GM19099 (cell line): ENCODE results near the gene SFMBT2.

Source experiments
- POLR2A ChIP-seq: IDR thresholded peaks from 3 replicates; pipeline ENCODE4 v1.6.1; 2011; ENCODE audit warnings: low read depth; ENCODE audit not compliant: insufficient read length; ENCODE audit errors: extremely low read depth

SFMBT2 gene

DNA sequence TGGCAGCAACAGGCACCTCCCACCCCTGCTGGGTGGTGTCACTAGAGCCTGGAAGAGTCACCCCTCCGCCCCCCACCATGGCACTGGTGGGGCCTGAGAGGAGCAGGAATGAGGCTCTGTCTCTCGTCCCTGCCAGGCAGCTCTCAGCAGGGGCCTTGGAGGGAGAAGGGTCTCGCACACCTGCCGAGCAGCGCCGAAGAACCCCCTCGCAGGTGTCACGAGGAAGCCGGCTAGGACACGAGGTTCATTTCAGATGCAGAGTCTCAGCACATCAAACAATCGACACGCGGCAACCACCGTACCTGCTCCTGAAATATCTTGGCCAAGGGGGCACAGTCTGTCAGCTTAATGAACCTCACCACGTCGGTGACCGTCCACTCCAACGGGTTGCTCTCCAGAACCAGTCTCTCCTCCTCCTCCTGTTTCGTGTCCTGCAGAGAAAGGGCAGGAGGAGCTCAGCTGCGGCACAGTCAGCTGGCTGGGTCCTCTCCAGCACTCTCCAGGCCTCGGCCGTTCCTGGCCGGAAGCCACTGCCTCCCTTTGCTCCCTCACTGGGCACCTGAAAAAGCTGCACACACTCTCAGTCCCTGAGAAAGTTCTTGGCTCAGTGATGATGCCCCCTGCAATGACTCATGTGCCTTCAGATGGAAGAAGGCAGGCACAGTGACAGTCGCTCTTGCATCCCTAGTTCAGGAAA is 240.1 kb downstream of the SFMBT2 start:
- no peak for TF ChIP-seq POLR2A

DNA sequence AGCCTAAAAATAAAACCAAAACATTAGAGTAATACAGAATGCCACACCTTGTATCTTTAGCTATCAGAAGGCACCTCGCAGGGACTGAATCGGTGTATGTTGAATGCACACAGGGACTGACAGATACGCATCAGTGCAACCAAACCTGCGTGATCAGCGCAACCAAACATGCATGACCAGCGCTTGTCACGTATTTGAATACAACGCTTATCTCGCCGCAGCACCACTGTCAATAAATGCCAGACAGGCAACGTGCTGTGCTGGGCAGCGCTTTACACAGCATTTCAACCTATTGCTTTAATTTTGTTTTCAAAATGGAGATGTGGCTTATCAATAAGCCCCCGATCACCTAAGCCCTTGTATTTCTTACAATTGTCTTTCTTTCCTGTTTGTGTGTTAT is 242.4 kb downstream of the SFMBT2 start:
- TF ChIP-seq POLR2A, result no peak

DNA sequence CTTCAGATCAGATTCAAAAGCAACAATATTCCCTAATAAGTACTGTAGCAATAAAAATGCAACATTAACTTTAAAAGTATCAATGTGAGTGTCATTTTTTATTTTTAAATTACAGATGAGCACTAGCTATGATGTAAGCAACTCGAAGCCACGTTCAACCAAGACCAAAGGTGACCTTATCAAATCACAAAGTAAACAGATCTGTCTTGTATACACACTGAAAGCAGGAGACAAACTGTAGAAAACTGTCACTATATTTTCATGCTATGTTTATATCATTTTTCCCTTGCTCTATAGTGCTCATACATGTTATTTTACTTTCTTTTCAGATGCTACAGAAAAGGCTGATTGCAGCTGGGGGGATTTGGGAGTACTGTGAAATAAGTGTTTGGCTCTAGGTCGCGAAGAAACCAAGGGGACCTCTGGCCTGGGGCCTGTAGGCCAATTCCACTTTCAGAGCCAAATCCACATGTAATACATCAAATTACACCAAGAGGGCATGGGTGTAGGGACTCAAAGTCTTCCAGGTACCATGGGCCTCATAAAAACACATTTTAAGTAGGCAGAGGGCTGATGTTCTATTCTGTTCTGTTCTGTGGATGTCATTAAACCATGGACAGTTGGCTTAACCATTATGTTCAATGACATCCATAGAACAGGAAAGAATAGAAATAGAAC is 245.2 kb downstream of the SFMBT2 start:
- TF ChIP-seq POLR2A, result no peak

DNA sequence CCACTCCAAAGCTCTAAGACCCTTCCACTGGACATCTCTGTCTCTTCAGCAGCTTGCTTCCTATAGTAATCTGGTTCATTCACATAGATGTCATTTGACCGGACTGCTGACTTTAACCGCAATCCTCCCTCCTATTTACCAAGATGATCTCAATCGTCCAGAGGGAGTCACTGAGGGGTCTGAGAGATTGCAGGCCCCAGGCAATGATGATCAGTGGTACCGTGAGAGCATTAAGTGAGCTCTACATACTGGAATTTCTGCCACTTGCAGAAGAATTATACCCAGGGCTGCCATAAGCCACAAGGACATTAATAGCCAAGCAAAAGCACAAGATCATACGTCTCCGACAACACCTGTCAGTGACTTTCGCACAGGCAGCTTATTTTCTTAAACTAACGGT is 245.9 kb downstream of the SFMBT2 start:
- no peak for TF ChIP-seq POLR2A

DNA sequence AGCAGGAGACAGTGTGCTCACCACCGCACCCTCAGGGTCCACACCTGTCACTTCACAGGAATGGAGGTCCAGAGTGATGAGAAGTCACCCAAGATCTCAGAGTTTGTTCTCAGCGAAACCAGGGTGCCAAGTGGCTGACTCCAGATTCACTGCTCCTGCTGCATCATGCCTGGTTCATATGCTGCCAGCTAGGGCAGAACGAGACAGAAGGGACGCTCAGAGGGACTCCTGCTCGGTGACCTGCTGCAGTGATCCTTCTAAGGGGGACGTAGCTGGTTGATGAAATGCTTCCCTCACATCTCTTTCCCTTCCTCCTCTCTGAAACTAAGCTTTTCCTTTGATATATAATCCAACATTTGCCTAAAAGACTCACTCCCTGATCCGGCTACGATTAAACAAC is 248.5 kb downstream of the SFMBT2 start:
- no peak for TF ChIP-seq POLR2A

DNA sequence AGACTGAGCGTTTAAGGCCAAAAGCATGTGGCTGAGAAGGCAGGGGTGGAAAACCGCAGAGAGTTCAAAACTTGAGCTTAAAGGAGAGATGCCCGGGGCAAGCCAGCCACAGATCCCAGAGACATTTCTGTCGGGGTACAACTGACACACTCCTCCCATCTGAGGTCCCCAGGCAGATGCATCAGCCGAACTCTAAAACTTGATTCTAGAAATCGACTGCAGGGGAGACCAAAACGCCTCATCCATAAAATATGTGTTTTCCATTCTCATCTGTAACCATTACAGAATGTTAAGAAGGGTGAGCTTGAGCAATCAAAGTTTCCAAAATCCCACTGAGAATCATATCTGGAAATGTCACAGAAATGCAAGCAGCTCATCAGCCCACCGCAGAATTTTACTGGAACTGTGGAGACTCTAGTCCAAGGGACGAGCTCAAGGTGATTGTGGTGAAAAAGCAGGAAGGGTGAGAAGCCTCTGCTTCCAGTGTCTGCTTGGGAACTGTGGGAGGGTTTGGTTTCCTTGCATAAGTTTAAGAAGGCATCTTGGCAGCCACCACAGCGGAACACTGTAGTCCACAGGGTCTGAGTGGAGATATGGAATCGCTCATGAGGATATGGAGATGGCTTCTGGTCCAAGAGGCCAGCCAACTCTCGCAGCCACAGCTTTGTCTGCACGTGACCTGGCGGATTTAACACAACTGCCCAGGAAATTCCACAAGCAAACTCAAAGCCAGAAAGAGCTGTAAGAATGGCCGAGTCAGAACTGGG is 249.2 kb downstream of the SFMBT2 start:
- TF ChIP-seq POLR2A, result no peak

DNA sequence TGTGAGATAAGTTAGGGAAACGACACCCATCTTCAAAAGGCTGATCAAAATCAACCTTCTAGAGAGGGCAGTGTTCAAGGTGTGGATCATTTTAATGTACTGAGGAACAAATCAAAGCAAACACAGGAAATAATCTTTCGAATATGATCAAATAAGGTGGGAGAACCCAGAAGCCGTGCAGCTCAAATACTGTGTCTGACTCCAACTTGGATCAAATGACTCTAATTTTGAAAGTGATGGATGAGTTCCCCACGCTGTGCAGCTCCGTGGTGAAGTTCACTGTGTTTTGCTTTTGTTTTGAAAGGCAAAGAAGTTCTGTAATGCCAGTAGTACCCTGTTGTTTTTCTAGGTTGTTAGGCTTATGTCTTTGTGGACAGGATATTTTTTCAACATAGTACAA is 250.9 kb downstream of the SFMBT2 start:
- no peak for TF ChIP-seq POLR2A

DNA sequence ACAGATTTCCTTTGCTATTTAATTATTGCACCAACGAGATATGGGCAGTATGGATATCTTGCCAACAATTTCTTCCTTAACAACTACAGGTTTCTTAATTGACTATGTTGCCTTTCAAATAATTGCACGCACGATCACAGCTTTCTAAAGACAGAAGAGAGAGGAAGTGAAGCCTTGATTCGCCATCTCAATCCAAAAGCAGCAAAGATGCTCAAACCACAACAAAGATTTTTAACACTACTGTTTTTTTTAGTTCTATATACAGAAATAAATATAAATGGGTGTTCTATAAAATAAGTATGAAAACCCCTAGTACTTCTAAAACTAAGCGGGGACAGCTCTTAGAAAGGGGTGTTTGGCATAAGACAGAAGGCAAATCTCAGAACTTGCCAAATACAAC is 251.3 kb downstream of the SFMBT2 start:
- no peak for TF ChIP-seq POLR2A

DNA sequence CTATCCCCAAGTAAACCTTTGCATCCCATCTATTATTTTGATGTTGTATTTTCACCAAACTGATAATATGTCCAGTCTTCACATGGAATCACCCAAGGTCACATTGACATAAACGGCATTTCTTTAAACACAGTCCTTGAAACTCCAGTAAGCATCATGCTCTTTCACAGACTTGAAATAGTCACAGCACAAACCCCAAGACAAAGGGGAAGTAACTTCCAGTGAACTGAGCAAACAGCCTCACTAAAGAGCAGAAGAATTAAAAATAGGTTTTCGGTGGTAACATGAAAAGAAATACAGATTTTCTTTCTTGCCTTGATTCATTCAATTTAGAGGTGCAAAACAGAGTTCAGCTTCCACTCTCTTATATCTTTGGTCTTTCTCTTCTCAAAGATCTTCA is 253.7 kb downstream of the SFMBT2 start:
- TF ChIP-seq POLR2A, result no peak

DNA sequence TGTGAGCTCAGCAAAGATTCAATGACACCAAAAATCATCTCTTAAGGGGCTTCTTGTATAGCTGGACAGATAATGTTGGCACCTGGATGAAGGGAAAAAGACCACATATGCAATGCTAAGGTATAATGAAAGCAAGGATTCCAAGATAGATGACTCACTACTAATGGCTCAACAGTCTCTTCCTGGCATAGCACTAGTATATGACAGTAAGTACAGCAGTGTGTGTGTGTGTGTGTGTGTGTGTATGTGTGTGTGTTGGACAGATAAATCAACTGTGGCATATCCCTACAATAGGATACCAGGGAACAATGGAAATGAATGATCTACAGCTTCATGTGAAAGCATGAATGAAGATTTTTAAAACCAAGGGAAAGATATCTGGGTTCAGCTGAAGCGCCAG is 257.1 kb downstream of the SFMBT2 start:
- TF ChIP-seq POLR2A, result no peak

DNA sequence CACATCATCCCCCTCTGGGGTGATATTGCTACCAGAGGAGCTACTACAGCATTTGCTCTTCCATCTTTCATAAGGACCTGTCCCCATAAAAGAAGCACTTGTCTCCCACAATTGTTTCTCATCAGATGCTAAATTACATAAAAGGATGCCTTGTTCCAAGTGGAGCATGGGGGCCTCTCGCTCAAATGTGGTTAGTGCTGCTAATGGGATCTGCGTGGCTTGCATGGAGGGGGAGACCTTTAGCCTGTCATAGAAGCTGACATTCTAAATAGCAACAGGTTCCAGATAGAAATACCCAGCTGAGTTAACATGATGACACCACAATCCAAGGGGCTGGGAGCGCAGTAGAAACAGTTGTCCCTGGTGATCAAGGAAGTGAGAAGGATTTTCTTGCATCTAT is 257.9 kb downstream of the SFMBT2 start:
- no peak for TF ChIP-seq POLR2A

DNA sequence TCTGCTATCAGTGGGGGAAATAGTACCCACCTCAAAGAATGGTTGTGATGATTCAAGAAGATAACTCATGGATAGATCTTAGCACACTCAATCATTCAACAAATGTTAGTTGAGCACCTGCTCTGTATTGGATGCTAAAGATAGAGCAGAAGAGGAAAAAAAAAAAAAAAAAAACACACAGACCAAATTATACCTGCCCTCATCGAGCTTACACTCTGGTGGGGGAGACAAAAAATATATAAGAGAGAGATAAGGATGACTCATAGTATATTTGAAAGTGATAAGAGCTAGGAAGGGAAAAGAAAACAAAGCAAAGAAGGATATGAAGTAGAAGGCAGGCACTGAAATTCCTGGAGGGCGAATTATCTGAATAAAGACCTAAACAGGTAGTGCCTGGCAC is 258.5 kb downstream of the SFMBT2 start:
- TF ChIP-seq POLR2A, result no peak

DNA sequence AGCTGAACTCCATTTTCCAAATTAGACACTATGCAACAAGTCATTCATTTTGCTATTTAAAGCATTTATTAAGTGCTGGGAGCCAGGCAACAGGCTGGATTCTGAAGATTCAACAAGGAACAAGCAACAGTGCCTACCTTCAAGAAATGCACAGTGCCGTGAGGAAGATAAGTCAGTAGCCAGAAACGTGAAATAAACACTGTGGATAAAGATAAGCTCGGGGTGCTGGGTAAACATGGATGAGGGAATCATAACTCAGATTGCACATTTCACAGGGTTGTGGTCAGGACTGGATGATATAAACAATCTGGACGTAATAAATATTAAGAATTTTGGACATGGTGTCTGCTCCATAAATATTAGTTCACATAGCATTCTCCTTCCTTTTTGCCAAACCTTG is 259.3 kb downstream of the SFMBT2 start:
- no peak for TF ChIP-seq POLR2A

DNA sequence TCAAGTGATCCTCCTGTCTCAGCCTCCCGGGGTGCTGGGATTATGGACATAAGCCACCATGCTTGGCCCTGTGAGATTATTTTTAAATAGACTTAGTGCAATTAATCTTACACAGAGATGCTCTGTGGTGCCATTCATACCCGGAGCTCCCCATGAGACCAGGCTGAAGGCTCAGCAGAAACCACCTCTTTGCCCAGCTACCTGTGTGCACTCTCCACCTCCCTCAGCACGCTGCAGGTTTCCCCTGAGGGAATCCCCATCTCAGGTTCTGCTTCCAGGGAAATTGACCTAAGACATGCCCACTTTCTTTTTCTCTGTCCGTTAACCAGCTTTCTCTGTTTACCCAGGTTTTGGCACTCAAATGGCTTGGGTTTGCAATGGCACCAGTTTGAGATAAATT is 260.5 kb downstream of the SFMBT2 start:
- TF ChIP-seq POLR2A, result no peak

DNA sequence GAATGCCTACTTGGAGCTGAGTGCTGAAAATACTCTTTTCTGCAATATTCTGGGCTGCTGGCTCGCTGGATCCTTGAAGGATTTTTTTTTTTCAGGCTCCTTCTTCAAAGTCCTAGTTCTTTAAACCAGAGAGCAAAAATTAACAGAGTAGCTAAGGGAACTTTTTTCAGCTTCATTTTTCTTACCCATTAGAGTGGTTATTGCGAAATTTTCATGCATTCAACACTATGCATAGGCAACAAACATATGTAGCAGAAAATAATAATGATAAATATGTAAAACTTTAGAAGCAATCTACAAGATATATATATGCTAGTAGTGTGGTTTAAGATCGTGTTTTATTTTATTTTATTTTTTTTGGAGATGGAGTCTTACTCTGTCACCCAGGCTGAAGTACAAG is 264.6 kb downstream of the SFMBT2 start:
- no peak for TF ChIP-seq POLR2A

DNA sequence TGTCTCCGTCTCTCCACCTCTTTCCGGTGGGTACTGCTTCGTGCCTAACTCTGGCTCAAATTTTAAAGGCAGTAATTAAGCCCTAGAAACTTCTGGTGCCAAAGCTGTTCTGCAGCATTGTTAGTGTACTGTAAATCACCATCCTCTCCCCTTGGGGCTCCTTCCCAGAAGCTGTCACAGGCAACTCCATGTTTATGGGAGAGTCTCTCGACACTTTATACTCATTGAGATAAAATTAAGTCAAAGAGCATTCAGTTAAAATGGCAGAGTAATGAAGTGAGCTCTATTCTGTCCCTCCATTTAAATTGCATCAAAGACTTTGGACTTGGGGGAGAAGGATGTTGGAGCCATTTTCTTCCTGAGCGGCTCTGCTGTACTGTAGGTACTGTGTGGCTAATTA is 274.8 kb downstream of the SFMBT2 start:
- TF ChIP-seq POLR2A, result no peak
